ENCODE measurements around the gene FAF1.

- TF ChIP-seq CTCF (IDR thresholded peaks at IDR 0.05; ENCODE audit: low read depth, low read length, missing input control): no peak
- TF ChIP-seq RAD21 (IDR thresholded peaks at IDR 0.05): no peak
- no peak for TF ChIP-seq JUND (IDR thresholded peaks at IDR 0.05)
- no peak for TF ChIP-seq FOXA1 (IDR thresholded peaks at IDR 0.05)
- TF ChIP-seq TAF1 (conservative IDR thresholded peaks at IDR 0.05): no peak
- TF ChIP-seq GABPA (IDR thresholded peaks at IDR 0.05 in 1 of 2, conservative IDR thresholded peaks at IDR 0.05 in 1 of 2): no peak
- TF ChIP-seq ZBTB33 (IDR thresholded peaks at IDR 0.05): no peak
- no peak for TF ChIP-seq MAX (IDR thresholded peaks at IDR 0.05)
Measured at GRCh38 chr1:50393522-50394120, 566.4 kb downstream of the FAF1 start.

All from liver (tissue), 3 donors.